Measurements from ENCODE around the gene ZNF697.
"Not testable (repeated sequence)": the region's sequence is repeated elsewhere in the genome, so short reads cannot be mapped to it uniquely, and the experiment has no call there.

Gene ZNF697

GRCh38 chr1:119626011-119626545, 22.0 kb downstream of the ZNF697 start:
- no peak for TF ChIP-seq CTCF (conservative IDR thresholded peaks at IDR 0.05; ENCODE audit: control insufficient read depth, insufficient read depth, low read depth, low read length)
- H3K4me3 ChIP-seq (ENCODE audit: control insufficient read depth, low read depth, low read length), result no peak overlapping the region
- DNase-seq (ENCODE audit: low read depth), result no peak

GRCh38 chr1:119623678-119624077, 24.4 kb downstream of the ZNF697 start:
- no peak overlapping the region for H3K4me3 ChIP-seq (ENCODE audit: control insufficient read depth, low read depth, low read length)
- TF ChIP-seq CTCF (conservative IDR thresholded peaks at IDR 0.05; ENCODE audit: control insufficient read depth, insufficient read depth, low read depth, low read length), result no peak
- DNase-seq (ENCODE audit: low read depth), result peak; percentile 44

- no peak for DNase-seq (ENCODE audit: low read depth)
- no peak for TF ChIP-seq CTCF (conservative IDR thresholded peaks at IDR 0.05; ENCODE audit: control insufficient read depth, insufficient read depth, low read depth, low read length)
- no peak overlapping the region for H3K4me3 ChIP-seq (ENCODE audit: control insufficient read depth, low read depth, low read length)
Observed at GRCh38 chr1:119623193-119623515, 24.9 kb downstream of the ZNF697 start.

GRCh38 chr1:119622311-119623192, 25.5 kb downstream of the ZNF697 start:
- H3K4me3 ChIP-seq (ENCODE audit: control insufficient read depth, low read depth, low read length), result no peak overlapping the region
- DNase-seq (ENCODE audit: low read depth), result no peak
- no peak for TF ChIP-seq CTCF (conservative IDR thresholded peaks at IDR 0.05; ENCODE audit: control insufficient read depth, insufficient read depth, low read depth, low read length)

- DNase-seq (ENCODE audit: low read depth), result no peak
- no peak overlapping the region for H3K4me3 ChIP-seq (ENCODE audit: control insufficient read depth, low read depth, low read length)
- no peak for TF ChIP-seq CTCF (conservative IDR thresholded peaks at IDR 0.05; ENCODE audit: control insufficient read depth, insufficient read depth, low read depth, low read length)
Observed at GRCh38 chr1:119621705-119622104, 26.4 kb downstream of the ZNF697 start.

GRCh38 chr1:119617751-119618691, 30.0 kb downstream of the ZNF697 start:
- H3K4me3 ChIP-seq (ENCODE audit: control insufficient read depth, low read depth, low read length), result no peak overlapping the region
- DNase-seq (ENCODE audit: low read depth), result peak; percentile 21
- no peak for TF ChIP-seq CTCF (conservative IDR thresholded peaks at IDR 0.05; ENCODE audit: control insufficient read depth, insufficient read depth, low read depth, low read length)

GRCh38 chr1:119616748-119617147, 31.3 kb downstream of the ZNF697 start:
- not testable (repeated sequence) for H3K4me3 ChIP-seq (ENCODE audit: control insufficient read depth, low read depth, low read length); DNase-seq (ENCODE audit: low read depth)

GRCh38 chr1:119615100-119615499, 33.0 kb downstream of the ZNF697 start:
- not testable (repeated sequence) for DNase-seq (ENCODE audit: low read depth); H3K4me3 ChIP-seq (ENCODE audit: control insufficient read depth, low read depth, low read length)
